ENCODE results near the gene STPG2. TPM values are rescaled to one million over a fixed set of nuclear protein-coding genes. Genes with fewer than 3 reads are reported as not detected.

STPG2 gene
- total RNA-seq, 1 donor from 2014 or later = 0.99 TPM

DNA sequence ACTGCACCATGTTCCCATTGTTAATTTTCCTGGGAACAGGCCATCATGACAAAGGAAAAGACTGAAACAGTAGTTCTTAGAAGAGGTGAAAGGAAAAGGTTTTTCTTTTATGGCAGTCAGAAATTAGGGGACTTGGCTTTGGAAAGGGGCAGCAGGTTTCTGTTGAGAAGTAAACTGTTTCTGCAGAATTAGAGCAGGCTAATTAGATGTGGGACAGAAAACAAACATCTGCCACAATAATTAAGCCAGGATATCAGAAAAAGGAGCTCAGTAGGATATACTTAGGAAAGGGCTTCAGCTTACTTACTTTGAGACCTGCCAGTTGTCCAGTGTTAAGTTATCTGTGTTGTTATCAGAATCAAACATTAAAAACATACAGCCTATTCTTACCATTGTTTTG lies 36.7 kb upstream of the STPG2 start:
- H3K4me3 Mint-ChIP-seq = no peak overlapping the region

GRCh38 chr4:98176531-98176930 lies 33.3 kb upstream of the STPG2 start:
- Histone ChIP-seq H2AFZ (replicated peaks) (peak overlapping the region; percentile 24), H3F3A (ENCODE audit: low read depth) (no peaks in the 10 kb centered on the region), H3K9me3 (ENCODE audit: low read depth) (no peaks in the 10 kb centered on the region), H3K36me3 (no peaks in the 10 kb centered on the region), H4K20me1 (ENCODE audit: low read depth) (no peaks in the 10 kb centered on the region), H3K9ac (no peak overlapping the region), H3K79me2 (ENCODE audit: low read depth) (no peaks in the 10 kb centered on the region), H3K27me3 (no peaks in the 10 kb centered on the region), H3K4me3 (no peak overlapping the region), H3K27ac (no peak overlapping the region), H3K4me2 (no peak overlapping the region), H3K4me1 (peaks cover 11% of the 10 kb centered on the region)
- no peak overlapping the region for H3K4me3 Mint-ChIP-seq
- H3K4me1 Mint-ChIP-seq = no peaks in the 10 kb centered on the region
- DNase-seq (ENCODE audit: low spot score) = no peak
- TF ChIP-seq, protein P1, sequence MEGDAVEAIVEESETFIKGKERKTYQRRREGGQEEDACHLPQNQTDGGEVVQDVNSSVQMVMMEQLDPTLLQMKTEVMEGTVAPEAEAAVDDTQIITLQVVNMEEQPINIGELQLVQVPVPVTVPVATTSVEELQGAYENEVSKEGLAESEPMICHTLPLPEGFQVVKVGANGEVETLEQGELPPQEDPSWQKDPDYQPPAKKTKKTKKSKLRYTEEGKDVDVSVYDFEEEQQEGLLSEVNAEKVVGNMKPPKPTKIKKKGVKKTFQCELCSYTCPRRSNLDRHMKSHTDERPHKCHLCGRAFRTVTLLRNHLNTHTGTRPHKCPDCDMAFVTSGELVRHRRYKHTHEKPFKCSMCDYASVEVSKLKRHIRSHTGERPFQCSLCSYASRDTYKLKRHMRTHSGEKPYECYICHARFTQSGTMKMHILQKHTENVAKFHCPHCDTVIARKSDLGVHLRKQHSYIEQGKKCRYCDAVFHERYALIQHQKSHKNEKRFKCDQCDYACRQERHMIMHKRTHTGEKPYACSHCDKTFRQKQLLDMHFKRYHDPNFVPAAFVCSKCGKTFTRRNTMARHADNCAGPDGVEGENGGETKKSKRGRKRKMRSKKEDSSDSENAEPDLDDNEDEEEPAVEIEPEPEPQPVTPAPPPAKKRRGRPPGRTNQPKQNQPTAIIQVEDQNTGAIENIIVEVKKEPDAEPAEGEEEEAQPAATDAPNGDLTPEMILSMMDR (IDR thresholded peaks at IDR 0.05) = no peak
- TF ChIP-seq EZH2 (IDR thresholded peaks at IDR 0.05) = no peak
- no peak for TF ChIP-seq EZH2phosphoT487 (IDR thresholded peaks at IDR 0.05)
- no peaks in the 10 kb centered on the region for H3K27me3 Mint-ChIP-seq (ENCODE audit: insufficient read depth, low read depth)
- no peak overlapping the region for H3K27ac Mint-ChIP-seq
- H3K9me3 Mint-ChIP-seq = no peaks in the 10 kb centered on the region
- H3K36me3 Mint-ChIP-seq = no peaks in the 10 kb centered on the region

More for the DNA sequence above, 36.7 kb upstream of the STPG2 start:
- Histone ChIP-seq H3K36me3 (no peaks in the 10 kb centered on the region), H3K9ac (no peak overlapping the region), H3K27me3 (no peaks in the 10 kb centered on the region), H2AFZ (replicated peaks) (peak overlapping the region; percentile 93), H3K4me2 (peak overlapping the region; percentile 28), H3F3A (ENCODE audit: low read depth) (no peaks in the 10 kb centered on the region), H3K4me1 (peaks cover 11% of the 10 kb centered on the region), H4K20me1 (ENCODE audit: low read depth) (no peaks in the 10 kb centered on the region), H3K4me3 (no peak overlapping the region), H3K9me3 (ENCODE audit: low read depth) (no peaks in the 10 kb centered on the region), H3K79me2 (ENCODE audit: low read depth) (no peaks in the 10 kb centered on the region), H3K27ac (no peak overlapping the region)
- Mint-ChIP-seq H3K27ac (no peak overlapping the region), H3K27me3 (ENCODE audit: insufficient read depth, low read depth) (no peaks in the 10 kb centered on the region), H3K36me3 (no peaks in the 10 kb centered on the region), H3K9me3 (no peaks in the 10 kb centered on the region), H3K4me1 (no peaks in the 10 kb centered on the region)
- no peak for DNase-seq (ENCODE audit: low spot score)
- TF ChIP-seq EZH2 (IDR thresholded peaks at IDR 0.05) = no peak
- TF ChIP-seq, protein P1 (IDR thresholded peaks at IDR 0.05) = no peak
- TF ChIP-seq EZH2phosphoT487 (IDR thresholded peaks at IDR 0.05) = no peak

DNA sequence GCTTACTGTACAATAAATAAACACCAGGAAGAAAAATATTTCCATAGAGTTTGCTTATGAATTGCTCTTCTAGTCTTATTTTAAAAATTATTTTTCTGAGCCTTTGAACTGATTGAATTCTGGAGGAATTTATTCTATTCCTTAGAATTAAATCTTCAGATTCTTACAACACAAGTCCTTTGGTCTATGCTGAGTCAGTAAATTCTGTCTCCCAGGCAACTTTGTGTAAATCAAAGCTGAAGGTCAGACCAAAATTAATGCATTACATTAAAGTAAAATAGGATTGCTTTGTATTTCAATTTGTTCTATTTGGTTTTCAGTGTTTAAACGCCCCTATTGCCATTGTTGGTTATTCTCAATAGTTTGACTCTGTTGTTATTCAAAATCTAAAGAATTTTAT lies 26.8 kb upstream of the STPG2 start:
- no peak overlapping the region for H3K4me2 ChIP-seq
- H3K36me3 ChIP-seq = no peaks in the 10 kb centered on the region
- H3K9ac ChIP-seq = no peak overlapping the region
- H3K27me3 ChIP-seq = no peaks in the 10 kb centered on the region
- Mint-ChIP-seq H3K9me3 (no peaks in the 10 kb centered on the region), H3K27ac (no peak overlapping the region), H3K4me3 (no peak overlapping the region), H3K4me1 (peaks cover 10% of the 10 kb centered on the region), H3K36me3 (no peaks in the 10 kb centered on the region), H3K27me3 (ENCODE audit: insufficient read depth, low read depth) (no peaks in the 10 kb centered on the region)
- no peaks in the 10 kb centered on the region for H4K20me1 ChIP-seq (ENCODE audit: low read depth)
- H3F3A ChIP-seq (ENCODE audit: low read depth) = no peaks in the 10 kb centered on the region
- H3K4me3 ChIP-seq = no peak overlapping the region
- no peak for DNase-seq (ENCODE audit: low spot score)
- H3K9me3 ChIP-seq (ENCODE audit: low read depth) = peaks cover 4% of the 10 kb centered on the region
- H2AFZ ChIP-seq (replicated peaks) = no peak overlapping the region
- H3K27ac ChIP-seq = no peak overlapping the region
- H3K4me1 ChIP-seq = peaks cover 10% of the 10 kb centered on the region
- TF ChIP-seq EZH2 (IDR thresholded peaks at IDR 0.05) = no peak
- TF ChIP-seq, protein P1 (IDR thresholded peaks at IDR 0.05) = no peak
- TF ChIP-seq EZH2phosphoT487 (IDR thresholded peaks at IDR 0.05) = no peak
- H3K79me2 ChIP-seq (ENCODE audit: low read depth) = no peaks in the 10 kb centered on the region

- Histone ChIP-seq H3K27me3 (no peaks in the 10 kb centered on the region), H3K9ac (no peak overlapping the region), H3K4me2 (no peak overlapping the region), H3F3A (ENCODE audit: low read depth) (no peaks in the 10 kb centered on the region), H3K4me3 (no peak overlapping the region), H3K4me1 (peaks cover 10% of the 10 kb centered on the region), H2AFZ (replicated peaks) (no peak overlapping the region), H3K79me2 (ENCODE audit: low read depth) (no peaks in the 10 kb centered on the region), H3K36me3 (no peaks in the 10 kb centered on the region), H3K9me3 (ENCODE audit: low read depth) (peaks cover 4% of the 10 kb centered on the region), H3K27ac (no peak overlapping the region), H4K20me1 (ENCODE audit: low read depth) (no peaks in the 10 kb centered on the region)
- TF ChIP-seq, protein P1 (IDR thresholded peaks at IDR 0.05) = no peak
- TF ChIP-seq EZH2phosphoT487 (IDR thresholded peaks at IDR 0.05) (no peak), EZH2 (IDR thresholded peaks at IDR 0.05) (no peak)
- Mint-ChIP-seq H3K36me3 (no peaks in the 10 kb centered on the region), H3K27me3 (ENCODE audit: insufficient read depth, low read depth) (no peaks in the 10 kb centered on the region), H3K27ac (no peak overlapping the region), H3K4me3 (no peak overlapping the region), H3K4me1 (peaks cover 10% of the 10 kb centered on the region), H3K9me3 (no peaks in the 10 kb centered on the region)
- DNase-seq (ENCODE audit: low spot score) = no peak
Measured at GRCh38 chr4:98166731-98167041, 23.4 kb upstream of the STPG2 start.
